GM06990 (cell line): ENCODE data around the gene PI4K2A.

Source experiments
- DNase-seq: peaks from one replicate; pipeline ENCODE4 v3.0.0-alpha.2; 2011; ENCODE audit not compliant: insufficient read length; ENCODE audit errors: extremely low read depth
- H3K27me3 ChIP-seq: replicated peaks from 2 replicates; pipeline ENCODE4 v1.6.0; 2011; ENCODE audit warnings: low read length; ENCODE audit not compliant: control insufficient read depth, insufficient read depth
- H3K36me3 ChIP-seq: 2 replicates; pipeline ENCODE4 v1.5.1; 2011; ENCODE audit warnings: low read length; ENCODE audit not compliant: control insufficient read depth, insufficient read depth
- H3K4me3 ChIP-seq: replicated peaks from 2 replicates; pipeline ENCODE4 v1.5.1; 2011; ENCODE audit warnings: low read depth, mild to moderate bottlenecking, control low read depth, low read length
- CTCF ChIP-seq: IDR thresholded peaks from 2 replicates; pipeline ENCODE4 v1.5.1; 2011; ENCODE audit warnings: low read length, control low read depth, mild to moderate bottlenecking, inconsistent platforms; ENCODE audit not compliant: insufficient read depth, poor library complexity, severe bottlenecking

The PI4K2A gene

GRCh38 chr10:97656777-97657176 lies 16.3 kb downstream of the PI4K2A start:
- no peaks in the 10 kb centered on the region for H3K27me3 ChIP-seq
- H3K4me3 ChIP-seq: no peak overlapping the region
- DNase-seq: no peak
- no peak for TF ChIP-seq CTCF
- H3K36me3 ChIP-seq: peaks cover 8% of the 10 kb centered on the region

GRCh38 chr10:97659589-97659988 lies 19.1 kb downstream of the PI4K2A start:
- Histone ChIP-seq H3K36me3 (peaks cover 9% of the 10 kb centered on the region), H3K27me3 (no peaks in the 10 kb centered on the region), H3K4me3 (no peak overlapping the region)
- DNase-seq: no peak
- no peak for TF ChIP-seq CTCF

- TF ChIP-seq CTCF: no peak
- Histone ChIP-seq H3K36me3 (peaks cover 13% of the 10 kb centered on the region), H3K4me3 (no peak overlapping the region), H3K27me3 (no peaks in the 10 kb centered on the region)
- DNase-seq: no peak
Measured at GRCh38 chr10:97664282-97664850, 23.9 kb downstream of the PI4K2A start.

GRCh38 chr10:97666992-97667391 lies 26.5 kb downstream of the PI4K2A start:
- Histone ChIP-seq H3K4me3 (no peak overlapping the region), H3K27me3 (no peaks in the 10 kb centered on the region), H3K36me3 (peaks cover 15% of the 10 kb centered on the region)
- no peak for TF ChIP-seq CTCF
- DNase-seq: no peak

GRCh38 chr10:97667463-97667862 lies 27.0 kb downstream of the PI4K2A start:
- TF ChIP-seq CTCF: no peak
- no peak for DNase-seq
- no peak overlapping the region for H3K4me3 ChIP-seq
- peaks cover 13% of the 10 kb centered on the region for H3K36me3 ChIP-seq
- no peaks in the 10 kb centered on the region for H3K27me3 ChIP-seq

GRCh38 chr10:97669571-97669970 lies 29.1 kb downstream of the PI4K2A start:
- DNase-seq: no peak
- H3K27me3 ChIP-seq: no peaks in the 10 kb centered on the region

More at GRCh38 chr10:97669571-97669970, 29.1 kb downstream of the PI4K2A start:
- TF ChIP-seq CTCF: no peak
- Histone ChIP-seq H3K36me3 (peaks cover 18% of the 10 kb centered on the region), H3K4me3 (no peak overlapping the region)
